Measurements from ENCODE around the gene HIC1. TPM values are rescaled to one million over a fixed set of nuclear protein-coding genes. Genes with fewer than 3 reads are reported as not detected.
"Not testable (repeated sequence)": the region's sequence is repeated elsewhere in the genome, so short reads cannot be mapped to it uniquely, and the experiment has no call there.

HIC1 gene, protein sequence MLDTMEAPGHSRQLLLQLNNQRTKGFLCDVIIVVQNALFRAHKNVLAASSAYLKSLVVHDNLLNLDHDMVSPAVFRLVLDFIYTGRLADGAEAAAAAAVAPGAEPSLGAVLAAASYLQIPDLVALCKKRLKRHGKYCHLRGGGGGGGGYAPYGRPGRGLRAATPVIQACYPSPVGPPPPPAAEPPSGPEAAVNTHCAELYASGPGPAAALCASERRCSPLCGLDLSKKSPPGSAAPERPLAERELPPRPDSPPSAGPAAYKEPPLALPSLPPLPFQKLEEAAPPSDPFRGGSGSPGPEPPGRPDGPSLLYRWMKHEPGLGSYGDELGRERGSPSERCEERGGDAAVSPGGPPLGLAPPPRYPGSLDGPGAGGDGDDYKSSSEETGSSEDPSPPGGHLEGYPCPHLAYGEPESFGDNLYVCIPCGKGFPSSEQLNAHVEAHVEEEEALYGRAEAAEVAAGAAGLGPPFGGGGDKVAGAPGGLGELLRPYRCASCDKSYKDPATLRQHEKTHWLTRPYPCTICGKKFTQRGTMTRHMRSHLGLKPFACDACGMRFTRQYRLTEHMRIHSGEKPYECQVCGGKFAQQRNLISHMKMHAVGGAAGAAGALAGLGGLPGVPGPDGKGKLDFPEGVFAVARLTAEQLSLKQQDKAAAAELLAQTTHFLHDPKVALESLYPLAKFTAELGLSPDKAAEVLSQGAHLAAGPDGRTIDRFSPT
- polyA plus RNA-seq (ENCODE audit: insufficient read length), result 34.5 TPM

DNA sequence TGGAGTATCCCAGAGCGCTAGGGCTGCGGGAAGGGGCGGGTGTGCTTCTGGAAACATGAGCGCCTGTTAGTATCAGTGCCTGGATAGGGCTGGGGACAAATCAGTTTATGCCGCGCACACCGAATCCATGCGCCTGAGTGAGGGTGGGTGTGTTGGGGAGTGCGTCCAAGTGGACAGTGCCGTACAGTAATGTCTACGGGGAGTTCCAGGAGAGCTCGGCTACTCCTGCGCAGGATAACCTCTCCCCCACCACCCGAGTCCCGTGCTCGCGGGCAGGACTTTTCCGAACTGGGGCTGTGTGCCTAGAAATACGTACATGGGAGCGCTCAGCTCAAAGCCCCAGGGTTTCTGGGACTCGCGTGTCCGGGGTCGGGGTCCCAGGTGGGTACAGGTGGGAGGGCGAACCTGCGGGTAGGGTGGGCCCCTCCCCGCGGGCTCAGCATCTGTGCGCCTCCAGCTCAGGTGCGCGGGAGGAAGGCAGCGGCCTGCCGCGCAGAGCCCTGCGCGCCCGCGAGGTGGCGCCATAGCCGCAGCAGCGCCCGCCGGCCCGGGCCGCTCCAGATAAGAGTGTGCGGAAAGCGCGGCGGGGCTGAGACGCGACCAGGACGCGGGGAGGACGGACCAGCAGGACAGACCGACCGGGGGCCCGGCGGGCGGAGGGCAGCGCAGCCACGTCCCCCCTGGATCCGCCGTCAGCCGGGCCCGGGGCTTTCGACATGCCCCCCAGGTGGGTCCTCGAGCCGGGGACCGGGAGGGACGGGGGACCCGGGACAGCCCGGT, at the start of gene HIC1:
TSS of gene HIC1 (plus strand) at position 592 of the 780 bp plus-strand sequence. CDS start 1,588 bp downstream, outside the sequence.
- no peak for DNase-seq (ENCODE audit: low read depth)

- no peak for DNase-seq (ENCODE audit: low read depth)
Measured at GRCh38 chr17:2008332-2009126, 46.4 kb upstream of the HIC1 start.

- DNase-seq (ENCODE audit: low read depth), result no peak
Measured at GRCh38 chr17:2009737-2010136, 45.2 kb upstream of the HIC1 start.

DNA sequence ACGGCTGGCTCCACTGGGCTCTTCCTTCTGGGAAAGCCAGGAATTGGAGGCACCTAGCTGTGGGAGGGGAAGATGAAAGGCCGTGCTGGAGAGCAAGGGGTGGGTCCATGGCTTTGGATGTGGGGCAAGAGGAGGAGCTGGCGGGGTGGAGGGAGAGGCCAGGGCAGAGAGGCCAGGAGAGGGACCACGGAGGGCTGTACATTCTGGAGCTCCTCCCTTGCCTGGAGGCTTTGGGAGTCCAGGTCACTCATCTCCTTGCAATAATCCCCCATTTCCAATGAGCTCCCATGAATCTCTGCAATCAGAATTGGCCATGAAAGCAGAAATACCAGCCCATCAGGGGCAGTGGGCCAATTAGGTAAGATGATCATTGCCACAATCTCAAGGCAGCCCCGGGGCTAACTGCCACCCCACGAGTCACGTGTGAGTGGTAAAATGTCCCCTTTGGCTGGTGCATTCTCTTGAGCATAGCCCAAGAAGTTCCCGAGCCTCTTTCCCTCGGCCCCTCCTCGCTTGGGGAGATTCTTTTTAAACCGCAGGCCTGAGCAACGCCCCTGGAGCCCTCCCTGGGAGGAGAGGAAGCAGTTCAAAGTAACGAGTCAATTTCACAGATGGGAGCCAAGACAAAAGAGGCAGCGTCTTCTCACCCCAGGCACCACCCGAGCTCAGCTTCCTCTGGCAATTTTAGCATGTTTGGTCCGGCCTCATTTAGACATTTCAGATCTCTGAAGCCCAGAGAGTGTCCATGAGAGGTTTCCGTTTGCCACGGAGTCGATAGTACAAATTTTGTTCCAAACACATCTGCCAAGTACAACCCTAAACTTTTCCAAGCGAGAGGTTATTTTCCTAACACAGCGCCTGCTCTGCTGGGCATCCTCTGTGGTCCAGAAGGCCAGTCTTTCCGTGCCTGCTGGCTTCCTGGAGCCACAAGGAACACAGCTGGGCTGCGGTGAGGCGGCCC, 43.2 kb upstream of the HIC1 start:
- no peak for DNase-seq (ENCODE audit: low read depth)

DNA sequence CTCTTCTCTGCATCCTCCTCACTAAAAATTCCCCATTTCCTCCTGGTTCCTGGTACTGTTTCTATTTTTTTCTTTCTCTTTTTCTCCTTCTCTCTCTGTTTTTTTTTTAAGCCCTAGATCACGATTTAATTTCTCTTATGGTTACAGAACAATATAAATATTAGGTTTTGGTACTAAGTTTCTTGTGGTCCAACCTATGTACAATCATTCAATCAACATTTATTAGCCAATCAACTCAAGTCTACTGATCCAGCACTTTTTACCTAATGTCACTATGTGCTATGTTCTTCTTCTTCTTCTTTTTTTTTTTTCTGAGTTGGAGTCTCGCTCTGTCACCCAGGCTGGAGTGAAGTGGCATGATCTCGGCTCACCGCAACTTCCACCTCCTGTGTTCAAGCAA, 42.4 kb upstream of the HIC1 start:
- DNase-seq (ENCODE audit: low read depth), result no peak

- DNase-seq (ENCODE audit: low read depth), result not testable (repeated sequence)
Measured at GRCh38 chr17:2013220-2013993, 41.5 kb upstream of the HIC1 start.

DNA sequence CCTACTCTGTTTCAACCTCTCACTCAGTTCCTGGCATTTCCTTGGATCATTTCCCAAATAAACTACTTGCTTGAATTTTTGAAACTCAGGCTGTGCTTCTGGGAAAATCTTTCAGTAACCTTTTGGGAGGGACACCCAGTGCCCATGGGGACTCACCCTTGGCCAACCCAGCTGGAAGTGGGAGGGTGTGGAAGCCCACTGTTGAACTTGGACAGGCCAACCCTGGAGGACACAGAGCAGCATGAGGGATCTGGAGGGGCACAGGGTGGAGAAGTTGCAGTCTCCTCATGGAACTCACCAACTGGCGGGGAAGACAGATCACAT, 40.9 kb upstream of the HIC1 start:
- DNase-seq (ENCODE audit: low read depth), result no peak

DNA sequence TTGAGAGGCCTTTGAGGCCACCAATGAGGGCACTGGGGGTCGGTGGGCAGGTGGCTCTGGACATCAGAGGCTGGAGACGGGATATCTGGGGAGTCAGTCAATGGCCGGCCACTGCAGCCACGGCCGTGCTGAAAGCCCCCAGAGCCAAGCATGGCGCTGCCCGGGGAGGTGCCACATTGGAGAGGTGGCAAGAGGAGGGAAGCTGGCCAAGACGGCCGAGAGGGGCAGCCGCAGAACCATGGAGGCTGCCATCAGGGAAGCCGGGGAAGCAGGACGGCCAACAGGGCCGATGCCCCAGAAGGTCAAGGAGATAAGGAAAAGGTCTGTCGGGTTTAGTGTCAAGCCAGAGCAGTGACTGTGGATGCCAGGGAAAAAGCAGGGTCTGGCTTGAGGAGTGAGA, 39.6 kb upstream of the HIC1 start:
- no peak for DNase-seq (ENCODE audit: low read depth)

GRCh38 chr17:2016494-2016893, 38.4 kb upstream of the HIC1 start:
- no peak for DNase-seq (ENCODE audit: low read depth)

GRCh38 chr17:2017274-2017941, 37.5 kb upstream of the HIC1 start:
- no peak for DNase-seq (ENCODE audit: low read depth)

DNA sequence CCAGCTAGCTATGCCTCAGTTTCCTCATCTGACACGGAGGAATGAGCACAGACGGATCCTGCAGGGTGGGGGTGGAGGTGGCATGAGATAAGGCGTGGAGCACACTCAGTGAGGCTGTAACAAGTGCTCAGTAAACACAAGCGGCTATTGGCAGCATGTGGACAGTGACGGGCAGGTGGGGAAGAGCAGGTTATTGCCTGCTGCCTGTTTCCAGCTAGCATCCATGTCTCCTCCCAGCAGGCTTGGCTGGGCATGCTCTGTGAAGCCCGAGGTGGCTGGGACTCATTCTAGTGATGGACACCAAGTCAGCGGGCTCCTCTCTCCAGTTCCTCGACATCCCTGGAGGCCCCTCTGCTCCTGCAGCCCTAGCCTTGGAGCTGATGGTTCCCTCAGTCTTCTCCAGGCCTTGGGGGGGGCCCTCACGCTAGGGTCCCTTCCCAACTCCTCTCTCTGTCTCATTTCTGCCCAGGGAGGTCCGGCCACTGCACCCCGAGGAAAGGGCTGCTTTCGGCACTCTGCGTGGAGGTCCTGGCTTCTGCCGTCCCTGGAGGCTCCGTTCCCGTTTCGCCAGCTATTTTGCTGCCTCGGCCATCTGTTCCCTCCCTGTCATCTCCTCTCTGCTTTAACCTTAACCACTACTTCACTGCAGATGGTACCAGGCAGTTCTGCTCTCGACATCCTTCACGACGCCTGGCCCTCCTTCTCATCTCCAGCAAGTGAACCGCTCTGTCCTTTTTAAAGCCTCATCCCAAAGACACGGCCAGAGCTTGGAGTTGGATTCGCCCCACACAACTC, 36.0 kb upstream of the HIC1 start:
- no peak for DNase-seq (ENCODE audit: low read depth)

GRCh38 chr17:2019723-2020122, 35.2 kb upstream of the HIC1 start:
- DNase-seq (ENCODE audit: low read depth), result no peak

GRCh38 chr17:2020721-2021120, 34.2 kb upstream of the HIC1 start:
- no peak for DNase-seq (ENCODE audit: low read depth)

DNA sequence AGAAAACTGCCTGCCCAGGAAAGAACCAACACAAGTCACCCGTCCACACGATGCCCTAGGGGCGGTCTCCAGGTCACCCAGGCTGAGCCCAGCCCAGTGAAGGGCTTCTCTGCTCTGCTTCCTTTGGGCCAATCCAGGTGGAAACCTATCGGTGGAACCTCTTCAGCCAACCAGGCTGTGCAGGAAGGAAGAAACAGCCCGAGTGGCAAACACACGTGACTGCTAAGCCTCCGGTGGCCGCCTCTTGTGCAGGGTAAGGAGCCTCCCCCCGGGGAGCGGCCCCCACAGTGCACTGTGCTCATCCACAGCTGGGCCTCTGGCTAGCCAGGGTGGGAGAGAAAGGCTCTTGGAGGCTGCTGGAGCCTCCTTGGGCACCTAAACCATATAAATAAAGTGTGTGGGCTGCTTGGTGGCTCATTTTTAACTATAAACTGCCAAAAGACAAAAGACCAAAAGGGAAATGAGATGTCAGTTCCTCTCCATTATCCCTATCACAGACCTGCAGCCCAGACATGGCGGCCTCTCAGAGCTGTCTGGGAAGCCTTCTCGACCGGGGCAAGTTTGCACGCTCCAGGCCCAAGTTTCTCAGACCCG, 32.2 kb upstream of the HIC1 start:
- no peak for DNase-seq (ENCODE audit: low read depth)

GRCh38 chr17:2023256-2023655, 31.6 kb upstream of the HIC1 start:
- DNase-seq (ENCODE audit: low read depth), result no peak

DNA sequence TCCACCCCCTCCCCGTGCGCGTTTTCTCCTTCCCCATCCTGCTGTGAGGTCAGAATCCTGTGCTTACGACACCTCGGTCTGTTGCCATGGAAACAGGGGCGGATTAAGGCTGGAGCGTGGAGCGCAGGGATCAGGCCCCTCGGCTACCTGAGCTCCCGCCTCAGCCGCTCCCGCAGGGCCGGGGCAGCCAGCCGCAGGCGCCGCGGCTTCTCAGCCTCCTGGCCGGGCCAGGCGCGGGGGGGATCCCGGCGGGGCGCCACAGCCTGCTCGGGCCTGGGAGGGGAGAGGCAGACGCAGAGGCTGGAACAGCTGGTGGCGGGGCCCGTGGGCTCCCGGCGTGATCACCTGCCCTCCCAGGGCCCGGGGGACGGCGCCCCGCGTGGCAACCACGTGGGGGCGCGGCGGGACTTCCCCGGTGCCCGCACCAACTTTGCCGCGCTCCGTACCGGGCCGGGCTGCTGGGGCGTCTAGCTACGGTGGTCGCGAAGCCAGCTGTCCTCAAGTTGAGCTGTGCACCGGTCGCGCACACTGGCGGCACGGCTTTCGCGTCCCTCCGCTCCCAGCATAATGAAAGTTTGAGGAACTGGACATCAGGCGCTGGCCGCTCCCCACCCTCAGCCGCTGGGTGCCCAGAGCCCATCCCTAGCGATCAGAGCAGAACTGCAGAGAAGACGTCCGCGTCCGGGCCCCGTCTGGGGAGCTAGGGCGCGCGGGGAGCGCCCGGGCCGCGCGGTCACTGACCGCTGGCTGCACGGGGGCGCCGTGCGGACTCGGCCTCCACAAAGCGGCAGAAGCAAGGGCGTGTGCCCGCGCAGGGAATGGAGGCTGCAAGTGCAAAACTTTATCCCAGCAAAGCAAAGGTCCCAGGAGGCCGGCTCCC, 31.0 kb upstream of the HIC1 start:
- DNase-seq (ENCODE audit: low read depth), result no peak

All from forelimb muscle (tissue), 1 donor.